ENCODE measurements around the gene AXIN2. TPM values are rescaled to one million over a fixed set of nuclear protein-coding genes. Genes with fewer than 3 reads are reported as not detected.

Gene AXIN2
- total and polyA plus RNA-seq, 5 donors = 8.9 to 31.1 (median 27.3) TPM

GRCh38 chr17:65576939-65577338 lies 15.5 kb upstream of the AXIN2 start:
- peak in 1 of 2 donors; percentile 24 for ATAC-seq
- intact Hi-C loops (cut with DNase I) = no loop called here
- Histone ChIP-seq H3K4me1 (ENCODE audit: control insufficient read depth, insufficient read depth, low read length) (no peaks in the 10 kb centered on the region), H3K4me3 (ENCODE audit: low read length) (no peak overlapping the region), H3K27me3 (ENCODE audit: control insufficient read depth, insufficient read depth) (no peaks in the 10 kb centered on the region), H3K9me3 (ENCODE audit: control insufficient read depth, low read length) (no peaks in the 10 kb centered on the region), H3K27ac (ENCODE audit: low read length) (no peak overlapping the region)
- whole genome bisulfite sequencing = 72% methylated on average over 12 of the region's 12 CpGs
- no peak for DNase-seq

- H3K4me1 ChIP-seq (ENCODE audit: control insufficient read depth, insufficient read depth, low read length) = no peaks in the 10 kb centered on the region
- no peaks in the 10 kb centered on the region for H3K27me3 ChIP-seq (ENCODE audit: control insufficient read depth, insufficient read depth)
- intact Hi-C loops (cut with DNase I) = no loop called here
- H3K9me3 ChIP-seq (ENCODE audit: control insufficient read depth, low read length) = no peaks in the 10 kb centered on the region
- no peak overlapping the region for H3K27ac ChIP-seq (ENCODE audit: low read length)
- WGBS = 78% methylated on average over 5 of the region's 5 CpGs
- no peak for ATAC-seq
- no peak for DNase-seq
- no peak overlapping the region for H3K4me3 ChIP-seq (ENCODE audit: low read length)
Observed at GRCh38 chr17:65573282-65573602, 11.8 kb upstream of the AXIN2 start.

- Histone ChIP-seq H3K4me3 (ENCODE audit: low read length) (no peak overlapping the region), H3K27ac (ENCODE audit: low read length) (no peak overlapping the region), H3K27me3 (ENCODE audit: control insufficient read depth, insufficient read depth) (no peaks in the 10 kb centered on the region), H3K9me3 (ENCODE audit: control insufficient read depth, low read length) (no peaks in the 10 kb centered on the region), H3K4me1 (ENCODE audit: control insufficient read depth, insufficient read depth, low read length) (no peaks in the 10 kb centered on the region)
- WGBS = 76% methylated on average over 14 of the region's 14 CpGs
- intact Hi-C loops (cut with DNase I) = no loop called here
- no peak for ATAC-seq
- DNase-seq = no peak
Observed at GRCh38 chr17:65572581-65573281, 11.3 kb upstream of the AXIN2 start.

GRCh38 chr17:65572186-65572580 lies 10.7 kb upstream of the AXIN2 start:
- no peak overlapping the region for H3K27ac ChIP-seq (ENCODE audit: low read length)
- H3K9me3 ChIP-seq (ENCODE audit: control insufficient read depth, low read length) = no peaks in the 10 kb centered on the region
- 60% methylated on average over 6 of the region's 6 CpGs for WGBS
- no peaks in the 10 kb centered on the region for H3K27me3 ChIP-seq (ENCODE audit: control insufficient read depth, insufficient read depth)
- no peak overlapping the region for H3K4me3 ChIP-seq (ENCODE audit: low read length)
- ATAC-seq (no peak), DNase-seq (no peak)
- intact Hi-C loops (cut with DNase I) = no loop called here
- no peaks in the 10 kb centered on the region for H3K4me1 ChIP-seq (ENCODE audit: control insufficient read depth, insufficient read depth, low read length)

GRCh38 chr17:65568918-65569317 lies 7.5 kb upstream of the AXIN2 start:
- H3K27me3 ChIP-seq (ENCODE audit: control insufficient read depth, insufficient read depth) = no peaks in the 10 kb centered on the region
- no peak overlapping the region for H3K27ac ChIP-seq (ENCODE audit: low read length)
- no peaks in the 10 kb centered on the region for H3K4me1 ChIP-seq (ENCODE audit: control insufficient read depth, insufficient read depth, low read length)
- H3K9me3 ChIP-seq (ENCODE audit: control insufficient read depth, low read length) = no peaks in the 10 kb centered on the region
- no peak overlapping the region for H3K4me3 ChIP-seq (ENCODE audit: low read length)
- no peak for ATAC-seq
- no peak for DNase-seq
- intact Hi-C loops (cut with DNase I) = no loop called here
- WGBS = 92% methylated on average over 8 of the region's 8 CpGs

- H3K27ac ChIP-seq (ENCODE audit: low read length) = no peak overlapping the region
- intact Hi-C loops (cut with DNase I) = no loop called here
Observed at GRCh38 chr17:65567566-65567965, 6.1 kb upstream of the AXIN2 start.

GRCh38 chr17:65565559-65565958 lies 4.1 kb upstream of the AXIN2 start:
- no peaks in the 10 kb centered on the region for H3K27me3 ChIP-seq (ENCODE audit: control insufficient read depth, insufficient read depth)
- ATAC-seq (no peak), DNase-seq (no peak)
- H3K4me3 ChIP-seq (ENCODE audit: low read length) = no peak overlapping the region
- WGBS = 83% methylated on average over 4 of the region's 4 CpGs
- H3K27ac ChIP-seq (ENCODE audit: low read length) = no peak overlapping the region
- H3K9me3 ChIP-seq (ENCODE audit: control insufficient read depth, low read length) = no peaks in the 10 kb centered on the region
- intact Hi-C loops (cut with DNase I) = no loop called here
- no peaks in the 10 kb centered on the region for H3K4me1 ChIP-seq (ENCODE audit: control insufficient read depth, insufficient read depth, low read length)

More at GRCh38 chr17:65567566-65567965, 6.1 kb upstream of the AXIN2 start:
- H3K4me1 ChIP-seq (ENCODE audit: control insufficient read depth, insufficient read depth, low read length) = no peaks in the 10 kb centered on the region
- no peak for ATAC-seq
- WGBS = 95% methylated on average over 12 of the region's 12 CpGs
- no peaks in the 10 kb centered on the region for H3K27me3 ChIP-seq (ENCODE audit: control insufficient read depth, insufficient read depth)
- no peaks in the 10 kb centered on the region for H3K9me3 ChIP-seq (ENCODE audit: control insufficient read depth, low read length)
- no peak overlapping the region for H3K4me3 ChIP-seq (ENCODE audit: low read length)
- no peak for DNase-seq

GRCh38 chr17:65564793-65565192 lies 3.3 kb upstream of the AXIN2 start:
- Histone ChIP-seq H3K27me3 (ENCODE audit: control insufficient read depth, insufficient read depth) (no peaks in the 10 kb centered on the region), H3K4me1 (ENCODE audit: control insufficient read depth, insufficient read depth, low read length) (no peaks in the 10 kb centered on the region), H3K27ac (ENCODE audit: low read length) (peak overlapping the region; percentile 6), H3K9me3 (ENCODE audit: control insufficient read depth, low read length) (no peaks in the 10 kb centered on the region), H3K4me3 (ENCODE audit: low read length) (no peak overlapping the region)
- ATAC-seq (peak in 1 of 2 donors; percentile 40), DNase-seq (peak in 2 of 3 donors; percentile 36 to 63)
- intact Hi-C loops (cut with DNase I) = no loop called here
- WGBS = 27% methylated on average over 8 of the region's 8 CpGs

GRCh38 chr17:65562206-65562531 lies 721 bp upstream of the AXIN2 start:
- Histone ChIP-seq H3K4me1 (ENCODE audit: control insufficient read depth, insufficient read depth, low read length) (peaks cover 3% of the 10 kb centered on the region), H3K27ac (ENCODE audit: low read length) (no peak overlapping the region), H3K4me3 (ENCODE audit: low read length) (peak overlapping the region; percentile 100), H3K9me3 (ENCODE audit: control insufficient read depth, low read length) (no peaks in the 10 kb centered on the region), H3K27me3 (ENCODE audit: control insufficient read depth, insufficient read depth) (no peaks in the 10 kb centered on the region)
- intact Hi-C loops (cut with DNase I) = no loop called here
- ATAC-seq (no peak), DNase-seq (no peak)
- WGBS = 50% methylated on average over 9 of the region's 9 CpGs

GRCh38 chr17:65560628-65561451 lies 608 bp downstream of the AXIN2 start:
- intact Hi-C loops (cut with DNase I) = no loop called here
- H3K27me3 ChIP-seq (ENCODE audit: control insufficient read depth, insufficient read depth) = no peaks in the 10 kb centered on the region
- peak; percentile 88 to 95 (median 92) for DNase-seq
- peaks cover 3% of the 10 kb centered on the region for H3K4me1 ChIP-seq (ENCODE audit: control insufficient read depth, insufficient read depth, low read length)
- under 1% methylated on average over 112 of the region's 113 CpGs for WGBS
- peak overlapping the region; percentile 94 for H3K27ac ChIP-seq (ENCODE audit: low read length)
- ATAC-seq = peak; percentile 53 to 58
- H3K4me3 ChIP-seq (ENCODE audit: low read length) = peak overlapping the region; percentile 100
- H3K9me3 ChIP-seq (ENCODE audit: control insufficient read depth, low read length) = no peaks in the 10 kb centered on the region

- H3K9me3 ChIP-seq (ENCODE audit: control insufficient read depth, low read length) = no peaks in the 10 kb centered on the region
- H3K4me3 ChIP-seq (ENCODE audit: low read length) = peak overlapping the region; percentile 100
- H3K27ac ChIP-seq (ENCODE audit: low read length) = peak overlapping the region; percentile 94
- under 1% methylated on average over 89 of the region's 89 CpGs for whole genome bisulfite sequencing
- peaks cover 3% of the 10 kb centered on the region for H3K4me1 ChIP-seq (ENCODE audit: control insufficient read depth, insufficient read depth, low read length)
- ATAC-seq (peak; percentile 28 to 37), DNase-seq (peak; percentile 53 to 80 (median 78))
- intact Hi-C loops (cut with DNase I) = loop anchor here (5.0 to 10.0 kb wide), 4 partner anchors 98 to 268 kb away; no protein-coding TSS in a partner anchor
- H3K27me3 ChIP-seq (ENCODE audit: control insufficient read depth, insufficient read depth) = no peaks in the 10 kb centered on the region
Observed at GRCh38 chr17:65559804-65560627, 1.4 kb downstream of the AXIN2 start.
